Measurements from ENCODE around the gene DKK2. TPM values are rescaled to one million over a fixed set of nuclear protein-coding genes. Genes with fewer than 3 reads are reported as not detected.

The DKK2 gene
- total RNA-seq, 4 donors from 2014 or later = 0.61 to 3.2 (median 1.8) TPM

DNA sequence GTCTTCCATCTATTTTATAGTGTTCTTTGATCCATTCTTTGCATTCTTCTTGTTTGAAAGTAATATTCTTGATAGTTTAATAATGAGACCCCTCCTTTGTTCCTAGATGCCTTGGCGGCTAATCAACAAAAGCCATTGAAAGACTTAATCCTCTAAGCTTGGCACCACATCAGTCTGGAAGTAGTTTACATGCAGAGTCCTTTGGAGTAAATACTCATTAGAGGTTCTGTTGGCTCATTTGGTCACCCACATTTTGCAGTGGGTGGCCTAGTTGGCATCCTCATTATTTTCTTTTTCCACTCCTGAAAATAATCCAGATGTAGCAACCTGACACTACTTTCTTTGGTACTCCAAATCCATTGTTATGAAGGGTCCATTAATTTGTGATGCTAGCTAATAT, 64.5 kb downstream of the DKK2 start:
- no peak overlapping the region for H3K4me3 ChIP-seq (ENCODE audit: low read depth, poor library complexity, severe bottlenecking)
- intact Hi-C loops (cut with DNase I; ENCODE audit: low total_unique reads) = no loop called here
- 67 to 74% methylated on average over 1 of the region's 1 CpG for WGBS, 2 donors
- TF ChIP-seq POLR2A (IDR thresholded peaks at IDR 0.05) (no peak), CTCF (IDR thresholded peaks at IDR 0.05) (no peak)
- DNase-seq (ENCODE audit: low spot score in 2 of 2) = no peak

DNA sequence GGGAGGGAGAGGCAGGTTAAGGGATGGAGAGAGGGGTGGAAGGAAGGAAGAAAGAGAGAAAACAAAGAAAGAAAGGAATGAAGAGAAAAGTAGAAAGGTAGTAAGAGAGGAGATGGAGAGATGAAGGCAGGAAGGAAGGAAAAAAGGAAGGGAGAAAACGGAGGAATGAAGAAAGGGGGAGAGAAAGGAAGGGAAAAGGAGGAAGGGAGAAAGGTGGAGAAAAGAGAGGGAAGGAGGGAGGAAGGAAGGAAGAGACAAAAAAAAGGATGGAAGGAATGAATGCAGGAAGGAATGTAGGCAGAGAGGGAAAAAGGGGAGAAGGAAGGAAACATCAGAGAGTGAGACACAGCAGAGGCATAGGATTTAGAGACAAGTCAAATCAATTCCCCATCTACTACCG, 68.2 kb downstream of the DKK2 start:
- H3K4me3 ChIP-seq (ENCODE audit: low read depth, poor library complexity, severe bottlenecking) = no peak overlapping the region
- 72 to 73% methylated on average over 2 of the region's 2 CpGs for WGBS, 2 donors
- TF ChIP-seq POLR2A (IDR thresholded peaks at IDR 0.05) (no peak), CTCF (IDR thresholded peaks at IDR 0.05) (no peak)
- no peak for DNase-seq (ENCODE audit: low spot score in 2 of 2)
- intact Hi-C loops (cut with DNase I; ENCODE audit: low total_unique reads) = no loop called here

GRCh38 chr4:106953036-106953705, 82.9 kb downstream of the DKK2 start:
- DNase-seq (ENCODE audit: low spot score in 2 of 2) = no peak
- intact Hi-C loops (cut with DNase I; ENCODE audit: low total_unique reads) = no loop called here
- no peak overlapping the region for H3K4me3 ChIP-seq (ENCODE audit: low read depth, poor library complexity, severe bottlenecking)
- 40% methylated on average over 3 of the region's 3 CpGs for WGBS, 2 donors
- no peak for TF ChIP-seq POLR2A (IDR thresholded peaks at IDR 0.05)
- TF ChIP-seq CTCF (IDR thresholded peaks at IDR 0.05) = no peak

- H3K4me3 ChIP-seq (ENCODE audit: low read depth, poor library complexity, severe bottlenecking) = no peak overlapping the region
- no peak for DNase-seq (ENCODE audit: low spot score in 2 of 2)
- WGBS, 2 donors = 89% methylated on average over 2 of the region's 2 CpGs
- intact Hi-C loops (cut with DNase I; ENCODE audit: low total_unique reads) = no loop called here
- TF ChIP-seq POLR2A (IDR thresholded peaks at IDR 0.05) (no peak), CTCF (IDR thresholded peaks at IDR 0.05) (no peak)
These were observed 84.2 kb downstream of the DKK2 start for GRCh38 chr4:106951891-106952290.

DNA sequence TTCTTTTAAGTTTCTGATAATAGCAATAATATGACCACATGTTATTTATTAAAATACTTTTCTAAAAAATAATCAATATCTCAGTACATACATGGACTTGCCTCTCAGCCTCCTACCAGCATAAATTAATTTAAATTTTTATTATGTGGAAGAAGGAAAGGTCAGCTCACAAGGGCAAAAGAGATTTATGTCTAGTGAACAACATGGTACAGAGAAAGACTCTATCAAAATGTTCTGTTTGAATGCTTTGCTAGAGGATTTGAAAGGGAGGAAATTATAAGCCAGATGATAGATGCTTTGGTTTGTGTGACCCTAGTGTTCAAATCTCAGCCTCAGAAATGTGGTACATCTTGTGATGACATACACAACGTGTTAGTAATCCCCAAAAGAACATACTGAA, 94.3 kb downstream of the DKK2 start:
- TF ChIP-seq POLR2A (IDR thresholded peaks at IDR 0.05) (no peak), CTCF (IDR thresholded peaks at IDR 0.05) (no peak)
- no peak for DNase-seq (ENCODE audit: low spot score in 2 of 2)
- H3K4me3 ChIP-seq (ENCODE audit: low read depth, poor library complexity, severe bottlenecking) = no peak overlapping the region
- intact Hi-C loops (cut with DNase I; ENCODE audit: low total_unique reads) = no loop called here
- WGBS, 2 donors = 36 to 52% methylated on average over 1 of the region's 1 CpG

DNA sequence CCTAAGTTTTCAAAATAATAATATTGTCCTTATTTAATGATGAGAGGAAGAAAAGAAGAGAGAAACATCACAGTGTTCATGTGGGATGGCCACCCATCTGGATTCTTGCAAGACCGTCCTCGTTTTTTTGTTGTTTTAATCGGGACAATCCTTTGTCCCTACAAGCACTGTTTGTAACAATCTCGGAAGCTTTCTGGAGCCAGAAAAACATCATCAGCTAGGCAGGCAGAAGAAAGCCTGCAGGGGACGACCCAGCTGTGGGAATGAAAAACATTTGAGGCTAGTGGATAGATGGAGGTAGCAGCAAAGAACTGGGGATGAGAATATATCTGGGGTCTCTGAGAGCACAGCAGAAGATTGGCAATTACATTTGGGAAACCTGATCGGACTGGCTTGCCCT, 105.6 kb downstream of the DKK2 start:
- 35 to 53% methylated on average over 6 of the region's 6 CpGs for WGBS, 2 donors

More for the DNA sequence above, 105.6 kb downstream of the DKK2 start:
- DNase-seq (ENCODE audit: low spot score in 2 of 2) = no peak
- TF ChIP-seq POLR2A (IDR thresholded peaks at IDR 0.05) = no peak
- TF ChIP-seq CTCF (IDR thresholded peaks at IDR 0.05) = no peak
- intact Hi-C loops (cut with DNase I; ENCODE audit: low total_unique reads) = no loop called here
- H3K4me3 ChIP-seq (ENCODE audit: low read depth, poor library complexity, severe bottlenecking) = no peak overlapping the region
